ENCODE measurements around the gene CRYBG2.

- TF ChIP-seq ESRRA (IDR thresholded peaks at IDR 0.05; ENCODE audit: low read length) (no peak), POLR2A (IDR thresholded peaks at IDR 0.05; ENCODE audit: low read depth, low read length) (peak; percentile 50; the same call in 1 of the 2 replicates), NR2C1 (IDR thresholded peaks at IDR 0.05) (no peak), FOS (IDR thresholded peaks at IDR 0.05; ENCODE audit: borderline replicate concordance, extremely low read depth, insufficient read length) (no peak), ZZZ3 (IDR thresholded peaks at IDR 0.05; ENCODE audit: control insufficient read depth, insufficient read length, low read depth) (no peak), HDAC6 (IDR thresholded peaks at IDR 0.05; ENCODE audit: unreplicated experiment) (no peak)
- TF ChIP-seq, protein P1, sequence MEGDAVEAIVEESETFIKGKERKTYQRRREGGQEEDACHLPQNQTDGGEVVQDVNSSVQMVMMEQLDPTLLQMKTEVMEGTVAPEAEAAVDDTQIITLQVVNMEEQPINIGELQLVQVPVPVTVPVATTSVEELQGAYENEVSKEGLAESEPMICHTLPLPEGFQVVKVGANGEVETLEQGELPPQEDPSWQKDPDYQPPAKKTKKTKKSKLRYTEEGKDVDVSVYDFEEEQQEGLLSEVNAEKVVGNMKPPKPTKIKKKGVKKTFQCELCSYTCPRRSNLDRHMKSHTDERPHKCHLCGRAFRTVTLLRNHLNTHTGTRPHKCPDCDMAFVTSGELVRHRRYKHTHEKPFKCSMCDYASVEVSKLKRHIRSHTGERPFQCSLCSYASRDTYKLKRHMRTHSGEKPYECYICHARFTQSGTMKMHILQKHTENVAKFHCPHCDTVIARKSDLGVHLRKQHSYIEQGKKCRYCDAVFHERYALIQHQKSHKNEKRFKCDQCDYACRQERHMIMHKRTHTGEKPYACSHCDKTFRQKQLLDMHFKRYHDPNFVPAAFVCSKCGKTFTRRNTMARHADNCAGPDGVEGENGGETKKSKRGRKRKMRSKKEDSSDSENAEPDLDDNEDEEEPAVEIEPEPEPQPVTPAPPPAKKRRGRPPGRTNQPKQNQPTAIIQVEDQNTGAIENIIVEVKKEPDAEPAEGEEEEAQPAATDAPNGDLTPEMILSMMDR (IDR thresholded peaks at IDR 0.05 in 2 of 3, conservative IDR thresholded peaks at IDR 0.05 in 1 of 3; ENCODE audit: control insufficient read depth in 2 of 3, extremely low read depth in 1 of 3, insufficient read depth in 1 of 3, low read depth in 3 of 3, low read length in 3 of 3) = no peak
- TF ChIP-seq, protein P2, sequence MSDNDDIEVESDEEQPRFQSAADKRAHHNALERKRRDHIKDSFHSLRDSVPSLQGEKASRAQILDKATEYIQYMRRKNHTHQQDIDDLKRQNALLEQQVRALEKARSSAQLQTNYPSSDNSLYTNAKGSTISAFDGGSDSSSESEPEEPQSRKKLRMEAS (IDR thresholded peaks at IDR 0.05; ENCODE audit: low read depth, low read length) = no peak
- TF ChIP-seq, protein P3, sequence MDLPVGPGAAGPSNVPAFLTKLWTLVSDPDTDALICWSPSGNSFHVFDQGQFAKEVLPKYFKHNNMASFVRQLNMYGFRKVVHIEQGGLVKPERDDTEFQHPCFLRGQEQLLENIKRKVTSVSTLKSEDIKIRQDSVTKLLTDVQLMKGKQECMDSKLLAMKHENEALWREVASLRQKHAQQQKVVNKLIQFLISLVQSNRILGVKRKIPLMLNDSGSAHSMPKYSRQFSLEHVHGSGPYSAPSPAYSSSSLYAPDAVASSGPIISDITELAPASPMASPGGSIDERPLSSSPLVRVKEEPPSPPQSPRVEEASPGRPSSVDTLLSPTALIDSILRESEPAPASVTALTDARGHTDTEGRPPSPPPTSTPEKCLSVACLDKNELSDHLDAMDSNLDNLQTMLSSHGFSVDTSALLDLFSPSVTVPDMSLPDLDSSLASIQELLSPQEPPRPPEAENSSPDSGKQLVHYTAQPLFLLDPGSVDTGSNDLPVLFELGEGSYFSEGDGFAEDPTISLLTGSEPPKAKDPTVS (IDR thresholded peaks at IDR 0.05; ENCODE audit: low read depth, low read length) = no peak
Observed at GRCh38 chr1:26282401-26282918, 71.5 kb downstream of the CRYBG2 start.

Data from GM12878 (cell line).